Panc1 (cell line): ENCODE data around the gene BIK. TPM values are rescaled to one million over a fixed set of nuclear protein-coding genes. Genes with fewer than 3 reads are reported as not detected.

Source experiments
- ATAC-seq: fragments of 200-7000 bp; cut with Tn5 transposase; 2 replicates; pipeline ENCODE4 v1.9.1; 2020; ENCODE audit warnings: mild to moderate bottlenecking, moderate library complexity
- BruUV-seq: library from RNA; stranded (reverse); fragments of 400-500 nt; replicated peaks from 2 replicates; lab custom pipeline; 2021; lab: Mats Ljungman, UMichigan
- CTCF ChIA-PET: fragments of 300-600 bp; sonication (Branson Sonifier 250); formaldehyde crosslinking; loops from one replicate; lab custom pipeline; 2022; ENCODE audit warnings: antibody characterized with exemption; lab: Charles Lee
- POLR2A ChIA-PET: fragments of 300-600 bp; sonication (Branson Sonifier 250); formaldehyde crosslinking; loops from one replicate; lab custom pipeline; 2022; ENCODE audit warnings: antibody characterized with exemption; lab: Charles Lee
- DNase-seq: peaks from one replicate; pipeline ENCODE4 v3.0.0-alpha.2; 2010; ENCODE audit warnings: low read depth, low spot score
- H3K27ac ChIP-seq: 2 replicates; pipeline ENCODE4 v1.5.1; 2011; ENCODE audit warnings: mild to moderate bottlenecking, low read length, inconsistent platforms
- H3K27me3 ChIP-seq: fragments of 200-500 bp; sonication (Bioruptor generic); 2 replicates; pipeline ENCODE4 v1.6.0; 2014; ENCODE audit warnings: low read length, inconsistent platforms; ENCODE audit not compliant: control insufficient read depth, insufficient read depth
- H3K36me3 ChIP-seq: fragments of 200-500 bp; sonication (Bioruptor generic); 2 replicates; pipeline ENCODE4 v1.5.1; 2014; ENCODE audit warnings: inconsistent platforms, mild to moderate bottlenecking, low read length, moderate library complexity; ENCODE audit not compliant: control insufficient read depth, insufficient read depth
- H3K4me1 ChIP-seq: 2 replicates; pipeline ENCODE4 v1.5.1; 2011; ENCODE audit warnings: inconsistent platforms, mild to moderate bottlenecking, low read length, moderate library complexity; ENCODE audit not compliant: control insufficient read depth, insufficient read depth
- H3K4me3 ChIP-seq, 2 experiments: 2 replicates each; pipeline ENCODE4 v1.5.1; 2011 to 2012; ENCODE audit warnings: low read depth in 2 of 2, low read length in 2 of 2, mild to moderate bottlenecking in 2 of 2, inconsistent platforms in 1 of 2, moderate library complexity in 1 of 2
- H3K9me3 ChIP-seq: fragments of 200-500 bp; sonication (Bioruptor generic); 2 replicates; pipeline ENCODE4 v1.5.1; 2014; ENCODE audit warnings: low read depth, mild to moderate bottlenecking, inconsistent platforms, low read length, moderate library complexity; ENCODE audit not compliant: control insufficient read depth, insufficient read depth
- POLR2AphosphoS5 ChIP-seq: IDR thresholded peaks from 2 replicates; pipeline ENCODE4 v1.6.1; 2012; ENCODE audit warnings: mild to moderate bottlenecking, low read depth, low read length, moderate library complexity
- SIN3A ChIP-seq: IDR thresholded peaks from 2 replicates; pipeline ENCODE4 v1.6.1; 2012; ENCODE audit warnings: low read depth, mild to moderate bottlenecking, low read length, moderate library complexity, borderline replicate concordance; ENCODE audit not compliant: insufficient read depth
- TCF7L2 ChIP-seq: IDR thresholded peaks from 2 replicates; pipeline ENCODE4 v1.6.1; 2011; ENCODE audit warnings: mild to moderate bottlenecking, low read depth, low read length, inconsistent platforms
- in situ Hi-C: cut with HindIII; loops from 2 replicates; pipeline ENCODE4 v1.10.0; 2016; ENCODE audit warnings: low sequenced_read_pairs, low pct_unique_long_range_greater_than_20kb
- intact Hi-C: fragments of 100-400 bp; cut with micrococcal nuclease; formaldehyde crosslinking; loops from one replicate; pipeline ENCODE4 v1.10.0; 2022; ENCODE audit not compliant: unreplicated experiment
- total RNA-seq: library from RNA; stranded (reverse); gene quantifications from one replicate; pipeline ENCODE4 v1.2.1, GENCODE V29; 2021; ENCODE audit not compliant: unreplicated experiment
- TF ChIP-seq, protein P1 (sequence below): fragments of 450-650 bp; IDR thresholded peaks from 2 replicates; pipeline ENCODE4 v1.5.1; 2017; ENCODE audit warnings: mild to moderate bottlenecking
- TF ChIP-seq, protein P2 (sequence below), 2 experiments: IDR thresholded peaks; 2 replicates each; pipeline ENCODE4 v1.6.1; 2011 to 2012; ENCODE audit warnings: low read depth in 2 of 2, control low read depth in 1 of 2, low read length in 1 of 2, mild to moderate bottlenecking in 1 of 2, moderate library complexity in 1 of 2; ENCODE audit not compliant: insufficient read depth in 1 of 2

BIK gene
- total RNA-seq, 1 experiment from 2014 or later: 0.18 TPM

DNA sequence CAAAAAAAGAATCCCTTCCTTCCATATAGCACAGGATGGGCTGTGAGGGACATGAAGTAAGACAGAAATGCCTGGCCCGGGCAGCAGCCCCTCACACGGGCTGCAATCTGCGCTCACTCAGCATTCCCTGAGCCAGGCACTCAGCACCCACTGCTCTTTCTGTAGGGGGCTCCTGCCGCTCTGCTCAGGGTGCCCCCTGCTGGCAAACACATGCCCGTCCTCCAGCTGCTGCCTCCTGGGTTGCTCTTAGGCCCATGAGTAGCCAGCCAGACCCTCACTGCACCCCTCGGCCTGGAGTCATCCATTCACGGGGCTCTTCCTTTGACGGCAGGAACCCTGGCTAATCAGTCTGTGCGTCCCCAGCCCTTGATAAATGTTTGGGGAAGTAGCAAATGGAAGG lies 25.7 kb downstream of the BIK start:
- ATAC-seq (peak; percentile 84; the same call in 1 of the 2 replicates), DNase-seq (no peak)
- ChIA-PET CTCF (interaction anchor here (0.5 kb wide), 1 partner anchor 60 kb away, joined by 3 read pairs; no protein-coding TSS in a partner anchor), POLR2A (no interaction called here)
- in situ Hi-C loops: no loop called here
- Histone ChIP-seq H3K27me3 (no peaks in the 10 kb centered on the region), H3K4me1 (no peaks in the 10 kb centered on the region), H3K4me3 (no peak overlapping the region), H3K36me3 (no peaks in the 10 kb centered on the region; the same call in 1 of the 2 replicates), H3K9me3 (no peaks in the 10 kb centered on the region), H3K27ac (no peak overlapping the region)
- TF ChIP-seq TCF7L2: no peak
- no peak for TF ChIP-seq SIN3A
- no peak for TF ChIP-seq POLR2AphosphoS5
- TF ChIP-seq, protein P1, sequence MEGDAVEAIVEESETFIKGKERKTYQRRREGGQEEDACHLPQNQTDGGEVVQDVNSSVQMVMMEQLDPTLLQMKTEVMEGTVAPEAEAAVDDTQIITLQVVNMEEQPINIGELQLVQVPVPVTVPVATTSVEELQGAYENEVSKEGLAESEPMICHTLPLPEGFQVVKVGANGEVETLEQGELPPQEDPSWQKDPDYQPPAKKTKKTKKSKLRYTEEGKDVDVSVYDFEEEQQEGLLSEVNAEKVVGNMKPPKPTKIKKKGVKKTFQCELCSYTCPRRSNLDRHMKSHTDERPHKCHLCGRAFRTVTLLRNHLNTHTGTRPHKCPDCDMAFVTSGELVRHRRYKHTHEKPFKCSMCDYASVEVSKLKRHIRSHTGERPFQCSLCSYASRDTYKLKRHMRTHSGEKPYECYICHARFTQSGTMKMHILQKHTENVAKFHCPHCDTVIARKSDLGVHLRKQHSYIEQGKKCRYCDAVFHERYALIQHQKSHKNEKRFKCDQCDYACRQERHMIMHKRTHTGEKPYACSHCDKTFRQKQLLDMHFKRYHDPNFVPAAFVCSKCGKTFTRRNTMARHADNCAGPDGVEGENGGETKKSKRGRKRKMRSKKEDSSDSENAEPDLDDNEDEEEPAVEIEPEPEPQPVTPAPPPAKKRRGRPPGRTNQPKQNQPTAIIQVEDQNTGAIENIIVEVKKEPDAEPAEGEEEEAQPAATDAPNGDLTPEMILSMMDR: peak; percentile 83
- TF ChIP-seq, protein P2, sequence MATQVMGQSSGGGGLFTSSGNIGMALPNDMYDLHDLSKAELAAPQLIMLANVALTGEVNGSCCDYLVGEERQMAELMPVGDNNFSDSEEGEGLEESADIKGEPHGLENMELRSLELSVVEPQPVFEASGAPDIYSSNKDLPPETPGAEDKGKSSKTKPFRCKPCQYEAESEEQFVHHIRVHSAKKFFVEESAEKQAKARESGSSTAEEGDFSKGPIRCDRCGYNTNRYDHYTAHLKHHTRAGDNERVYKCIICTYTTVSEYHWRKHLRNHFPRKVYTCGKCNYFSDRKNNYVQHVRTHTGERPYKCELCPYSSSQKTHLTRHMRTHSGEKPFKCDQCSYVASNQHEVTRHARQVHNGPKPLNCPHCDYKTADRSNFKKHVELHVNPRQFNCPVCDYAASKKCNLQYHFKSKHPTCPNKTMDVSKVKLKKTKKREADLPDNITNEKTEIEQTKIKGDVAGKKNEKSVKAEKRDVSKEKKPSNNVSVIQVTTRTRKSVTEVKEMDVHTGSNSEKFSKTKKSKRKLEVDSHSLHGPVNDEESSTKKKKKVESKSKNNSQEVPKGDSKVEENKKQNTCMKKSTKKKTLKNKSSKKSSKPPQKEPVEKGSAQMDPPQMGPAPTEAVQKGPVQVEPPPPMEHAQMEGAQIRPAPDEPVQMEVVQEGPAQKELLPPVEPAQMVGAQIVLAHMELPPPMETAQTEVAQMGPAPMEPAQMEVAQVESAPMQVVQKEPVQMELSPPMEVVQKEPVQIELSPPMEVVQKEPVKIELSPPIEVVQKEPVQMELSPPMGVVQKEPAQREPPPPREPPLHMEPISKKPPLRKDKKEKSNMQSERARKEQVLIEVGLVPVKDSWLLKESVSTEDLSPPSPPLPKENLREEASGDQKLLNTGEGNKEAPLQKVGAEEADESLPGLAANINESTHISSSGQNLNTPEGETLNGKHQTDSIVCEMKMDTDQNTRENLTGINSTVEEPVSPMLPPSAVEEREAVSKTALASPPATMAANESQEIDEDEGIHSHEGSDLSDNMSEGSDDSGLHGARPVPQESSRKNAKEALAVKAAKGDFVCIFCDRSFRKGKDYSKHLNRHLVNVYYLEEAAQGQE (IDR thresholded peaks at IDR 0.05; ENCODE audit: insufficient read depth in 1 of 2, low read depth in 2 of 2, low read length in 1 of 2): no peak
- intact Hi-C loops: no loop called here
- no TSS peak for BruUV-seq

DNA sequence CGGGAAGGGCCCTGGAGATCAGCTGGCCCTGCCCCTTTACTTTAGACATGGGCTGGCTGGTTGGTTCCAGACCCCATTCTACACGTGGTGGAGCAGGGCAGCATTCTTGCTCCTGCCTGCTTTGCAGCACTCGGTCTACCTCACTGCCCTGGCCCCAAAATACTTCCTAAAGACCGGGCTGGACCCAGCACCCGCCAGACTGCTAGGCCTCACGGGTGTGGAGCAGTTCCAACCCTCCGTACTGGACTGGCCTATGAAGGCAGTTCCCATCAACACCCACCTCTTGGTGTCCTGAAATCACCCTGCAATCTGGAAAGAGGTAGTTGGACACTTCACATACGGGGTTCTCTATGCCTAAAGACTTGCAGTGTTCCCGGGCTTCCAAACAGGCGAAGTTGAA lies 26.3 kb downstream of the BIK start:
- no peak for DNase-seq
- POLR2A ChIA-PET: no interaction called here
- TF ChIP-seq TCF7L2: no peak
- no peak for TF ChIP-seq SIN3A
- no peaks in the 10 kb centered on the region for H3K27me3 ChIP-seq
- CTCF ChIA-PET: no interaction called here
- no peaks in the 10 kb centered on the region; the same call in 1 of the 2 replicates for H3K36me3 ChIP-seq
- in situ Hi-C loops (no loop called here), intact Hi-C loops (no loop called here)
- no peaks in the 10 kb centered on the region; the same call in 1 of the 2 replicates for H3K4me1 ChIP-seq
- BruUV-seq: no TSS peak
- H3K4me3 ChIP-seq: no peak overlapping the region
- no peaks in the 10 kb centered on the region for H3K9me3 ChIP-seq
- H3K27ac ChIP-seq: no peak overlapping the region
- no peak for ATAC-seq

DNA sequence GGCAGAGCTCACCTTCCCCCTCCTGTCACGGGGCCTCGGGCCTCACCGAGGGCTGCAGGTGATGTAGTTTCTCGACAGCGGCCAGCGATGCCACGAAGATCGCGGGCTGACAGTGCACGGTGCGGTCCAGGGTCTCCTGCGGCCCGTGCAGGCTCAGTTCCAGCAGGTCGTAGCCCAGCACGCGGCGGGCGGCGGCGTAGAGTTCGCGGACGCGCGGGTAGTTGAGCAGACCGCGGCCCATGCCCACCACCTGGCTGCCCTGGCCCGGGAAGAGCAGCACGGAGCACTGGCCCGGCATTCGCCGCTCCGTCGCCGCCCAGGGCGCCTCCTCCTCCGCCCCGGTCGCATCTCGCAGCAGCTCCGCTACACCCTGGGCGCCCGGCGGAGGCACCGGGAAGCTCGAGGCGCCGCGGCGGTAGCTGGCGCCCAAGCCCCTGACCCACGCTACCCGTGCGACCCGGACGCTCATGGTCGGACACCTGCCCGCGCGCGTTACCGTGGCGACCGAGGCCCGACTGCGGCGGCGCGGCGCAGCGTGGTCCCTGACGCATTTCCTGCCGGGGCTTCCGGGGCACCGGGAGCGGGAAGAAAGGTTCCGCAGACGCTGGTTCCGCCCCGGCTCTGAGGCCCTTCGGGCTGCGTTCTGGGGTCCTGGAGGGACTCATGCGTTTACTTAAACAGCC lies 32.5 kb downstream of the BIK start, which contains the start of gene MCAT:
MCAT (minus strand) TSS at position 519 of the 683 bp plus-strand sequence; CDS start at position 469, 50 bp downstream.
- TF ChIP-seq SIN3A (peak; percentile 91; the same call in 1 of the 2 replicates), POLR2AphosphoS5 (no peak; the same call in 1 of the 2 replicates)
- Histone ChIP-seq H3K27ac (peak within 1 kb of the TSS; percentile 77), H3K27me3 (no peaks in the 10 kb centered on the region), H3K36me3 (no peaks in the 10 kb centered on the region; the same call in 1 of the 2 replicates), H3K4me1 (peaks cover 3% of the 10 kb centered on the region; the same call in 1 of the 2 replicates), H3K9me3 (no peaks in the 10 kb centered on the region), H3K4me3 (peak within 1 kb of the TSS; percentile 64 to 75)
- intact Hi-C loops (no loop called here), in situ Hi-C loops (no loop called here)
- ATAC-seq: peak; percentile 97
- BruUV-seq: no TSS peak
- CTCF ChIA-PET: interaction anchor here (0.7 kb wide), 1 partner anchor 153 kb away, joined by 3 read pairs; no protein-coding TSS in a partner anchor
- DNase-seq: no peak
- POLR2A ChIA-PET: interaction anchor here (0.6 kb wide), 1 partner anchor 1187 kb away, joined by 7 read pairs; no protein-coding TSS in a partner anchor
